PC-3 (cell line): Measurements from ENCODE around the gene HPSE2.

Experiments used
- CTCF ChIP-seq: fragments of 300-600 bp; sonication (generic); conservative IDR thresholded peaks from 2 replicates; pipeline ENCODE4 v1.5.1; 2017; ENCODE audit warnings: antibody characterized with exemption, low read depth, mild to moderate bottlenecking, low read length
- EZH2 ChIP-seq: fragments of 300-600 bp; sonication (generic); IDR thresholded peaks from one replicate; pipeline ENCODE4 v1.6.1; 2017; ENCODE audit warnings: antibody characterized with exemption, mild to moderate bottlenecking, low read length; ENCODE audit not compliant: unreplicated experiment

- TF ChIP-seq EZH2: no peak
- peak; percentile 72 for TF ChIP-seq CTCF
Observed at GRCh38 chr10:99172128-99172738, 63.4 kb downstream of the HPSE2 start.
